Omental fat pad (tissue), 4 donors: Measurements from ENCODE around the gene ITGAV. TPM values are rescaled to one million over a fixed set of nuclear protein-coding genes. Genes with fewer than 3 reads are reported as not detected.
"Not testable (repeated sequence)": the region's sequence is repeated elsewhere in the genome, so short reads cannot be mapped to it uniquely, and the experiment has no call there.

ENCODE experiments used
- ATAC-seq: fragments of 150-250 bp; one replicate; pipeline ENCODE4 v1.9.1; 2016; ENCODE audit warnings: mild to moderate bottlenecking, moderate library complexity; ENCODE audit not compliant: low FRiP score
- DNase-seq: peaks from one replicate; pipeline ENCODE4 v3.0.0-alpha.2; 2019; ENCODE audit warnings: low spot score
- total RNA-seq, 4 donors: library from RNA; depleted of rRNA; stranded (reverse); fragments of >200 nt; gene quantifications; one replicate each; pipeline ENCODE4 v1.1.0, GENCODE V29; 2016
- TF ChIP-seq, protein P1 (sequence below), 3 donors: fragments of 450-650 bp; IDR thresholded peaks; one replicate each; pipeline ENCODE4 v1.5.1; 2016 to 2017; ENCODE audit warnings: antibody characterized with exemption in 3 of 3, mild to moderate bottlenecking in 3 of 3, moderate library complexity in 2 of 3

Gene ITGAV
- total RNA-seq, 4 donors from 2014 or later: 81.3 to 155 (median 111) TPM

- TF ChIP-seq, protein P1, sequence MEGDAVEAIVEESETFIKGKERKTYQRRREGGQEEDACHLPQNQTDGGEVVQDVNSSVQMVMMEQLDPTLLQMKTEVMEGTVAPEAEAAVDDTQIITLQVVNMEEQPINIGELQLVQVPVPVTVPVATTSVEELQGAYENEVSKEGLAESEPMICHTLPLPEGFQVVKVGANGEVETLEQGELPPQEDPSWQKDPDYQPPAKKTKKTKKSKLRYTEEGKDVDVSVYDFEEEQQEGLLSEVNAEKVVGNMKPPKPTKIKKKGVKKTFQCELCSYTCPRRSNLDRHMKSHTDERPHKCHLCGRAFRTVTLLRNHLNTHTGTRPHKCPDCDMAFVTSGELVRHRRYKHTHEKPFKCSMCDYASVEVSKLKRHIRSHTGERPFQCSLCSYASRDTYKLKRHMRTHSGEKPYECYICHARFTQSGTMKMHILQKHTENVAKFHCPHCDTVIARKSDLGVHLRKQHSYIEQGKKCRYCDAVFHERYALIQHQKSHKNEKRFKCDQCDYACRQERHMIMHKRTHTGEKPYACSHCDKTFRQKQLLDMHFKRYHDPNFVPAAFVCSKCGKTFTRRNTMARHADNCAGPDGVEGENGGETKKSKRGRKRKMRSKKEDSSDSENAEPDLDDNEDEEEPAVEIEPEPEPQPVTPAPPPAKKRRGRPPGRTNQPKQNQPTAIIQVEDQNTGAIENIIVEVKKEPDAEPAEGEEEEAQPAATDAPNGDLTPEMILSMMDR (IDR thresholded peaks at IDR 0.05): no peak
- no peak for DNase-seq
- no peak for ATAC-seq
Observed at GRCh38 chr2:186560254-186560653, 29.6 kb upstream of the ITGAV start.

- DNase-seq (no peak), ATAC-seq (no peak)
- TF ChIP-seq, protein P1 (IDR thresholded peaks at IDR 0.05): no peak
Observed at GRCh38 chr2:186561467-186562208, 28.2 kb upstream of the ITGAV start.

- TF ChIP-seq, protein P1 (IDR thresholded peaks at IDR 0.05): no peak
- ATAC-seq (no peak), DNase-seq (no peak)
Observed at GRCh38 chr2:186562209-186562578, 27.7 kb upstream of the ITGAV start.

DNA sequence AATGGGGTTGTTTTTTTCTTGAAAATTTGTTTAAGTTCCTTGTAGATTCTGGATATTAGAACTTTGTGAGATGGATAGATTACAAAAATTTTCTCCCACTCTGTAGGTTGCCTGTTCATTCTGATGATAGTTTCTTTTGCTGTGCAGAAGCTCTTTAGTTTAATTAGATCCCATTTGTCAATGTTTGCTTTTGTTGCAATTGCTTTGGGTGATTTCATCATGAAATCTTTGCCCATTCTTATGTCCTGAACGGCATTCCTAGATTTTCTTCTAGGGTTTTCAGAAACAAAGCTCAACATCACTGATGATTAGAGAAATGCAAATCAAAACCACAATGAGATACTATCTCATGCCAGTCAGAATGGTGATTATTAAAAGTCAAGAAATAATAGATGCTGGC is 21.3 kb upstream of the ITGAV start:
- not testable (repeated sequence) for DNase-seq, ATAC-seq

DNA sequence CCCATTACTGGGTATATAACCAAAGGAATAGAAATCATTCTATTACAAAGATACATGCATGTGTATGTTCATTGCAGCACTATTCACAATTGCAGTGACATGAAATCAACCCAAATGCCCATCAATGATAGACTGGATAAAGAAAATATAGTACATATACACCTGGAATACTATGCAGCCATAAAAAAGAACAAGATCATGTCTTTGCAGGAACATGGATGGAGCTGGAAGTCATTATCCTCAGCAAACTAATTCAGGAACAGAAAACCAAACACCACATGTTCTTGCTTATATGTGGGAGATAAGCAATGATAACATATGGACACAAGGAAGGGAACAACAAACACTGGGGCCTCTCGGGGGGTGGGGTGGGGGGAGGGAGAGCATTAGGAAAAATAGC is 20.7 kb upstream of the ITGAV start:
- not testable (repeated sequence) for DNase-seq, ATAC-seq

DNA sequence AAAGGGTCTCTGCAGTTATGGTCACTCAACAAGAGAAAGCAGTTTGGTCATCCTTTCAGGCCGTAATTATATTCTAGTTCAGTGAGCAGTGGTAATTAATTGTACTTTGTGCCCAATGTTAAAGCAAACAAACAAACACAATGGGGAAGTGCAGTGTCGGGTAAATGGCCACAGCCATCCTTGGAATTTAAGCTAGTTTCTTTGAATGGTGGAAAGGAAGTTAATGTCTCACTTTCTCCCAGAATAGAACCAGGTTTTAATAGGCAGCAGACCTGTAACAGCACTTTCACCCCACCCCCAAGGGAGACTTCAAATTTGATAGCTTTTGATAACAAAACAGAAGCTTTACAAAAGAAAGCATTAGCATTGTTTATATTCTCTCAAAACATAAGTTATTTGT is 20.0 kb upstream of the ITGAV start:
- ATAC-seq (no peak), DNase-seq (no peak)
- TF ChIP-seq, protein P1 (IDR thresholded peaks at IDR 0.05): no peak

GRCh38 chr2:186570604-186571003 is 19.3 kb upstream of the ITGAV start:
- no peak for DNase-seq
- peak; percentile 52 for ATAC-seq
- TF ChIP-seq, protein P1 (IDR thresholded peaks at IDR 0.05): no peak

DNA sequence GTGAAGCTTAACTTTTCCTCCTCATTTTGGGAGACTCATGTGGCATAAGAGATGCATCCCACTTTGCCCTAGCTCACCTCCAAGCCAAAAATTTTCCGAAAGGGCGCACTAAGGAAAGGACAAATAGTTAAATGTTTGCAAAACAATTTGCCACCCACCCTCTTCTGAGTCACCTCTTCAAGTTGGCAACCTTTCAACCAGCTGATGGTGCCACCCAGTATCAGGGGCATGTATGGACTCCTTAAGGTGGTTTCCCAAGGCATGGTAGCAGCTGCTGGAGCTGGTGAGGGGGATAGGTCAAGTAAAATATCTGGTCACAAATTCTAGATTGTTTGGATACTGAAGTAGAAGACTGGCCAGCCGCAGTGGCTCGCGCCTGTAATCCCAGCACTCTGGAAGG is 17.2 kb upstream of the ITGAV start:
- ATAC-seq: peak; percentile 20

More for the DNA sequence above, 17.2 kb upstream of the ITGAV start:
- DNase-seq: no peak
- TF ChIP-seq, protein P1 (IDR thresholded peaks at IDR 0.05): no peak
